HG02973 (cell line): ENCODE data around the gene DUXB.

ENCODE experiments used
- ATAC-seq: cut with Tn5 transposase; IDR thresholded peaks from one replicate; pipeline ENCODE4 v1.9.1; 2021; ENCODE audit warnings: moderate library complexity; ENCODE audit not compliant: unreplicated experiment

DUXB gene, protein sequence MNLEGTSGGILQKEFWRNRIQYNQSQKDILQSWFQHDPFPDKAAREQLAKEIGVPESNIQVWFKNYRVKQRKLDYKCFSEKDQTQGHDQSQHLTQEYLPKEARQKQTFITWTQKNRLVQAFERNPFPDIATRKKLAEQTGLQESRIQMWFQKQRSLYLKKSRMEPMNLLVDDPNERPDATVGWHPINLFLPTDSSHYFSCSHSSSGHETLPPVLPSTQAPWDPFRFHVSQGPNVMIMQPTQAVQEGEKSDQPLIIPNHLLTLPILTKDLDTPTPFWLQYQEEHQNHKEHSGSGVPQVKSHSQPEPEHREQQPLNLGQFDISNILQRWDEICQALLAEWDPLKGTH

DNA sequence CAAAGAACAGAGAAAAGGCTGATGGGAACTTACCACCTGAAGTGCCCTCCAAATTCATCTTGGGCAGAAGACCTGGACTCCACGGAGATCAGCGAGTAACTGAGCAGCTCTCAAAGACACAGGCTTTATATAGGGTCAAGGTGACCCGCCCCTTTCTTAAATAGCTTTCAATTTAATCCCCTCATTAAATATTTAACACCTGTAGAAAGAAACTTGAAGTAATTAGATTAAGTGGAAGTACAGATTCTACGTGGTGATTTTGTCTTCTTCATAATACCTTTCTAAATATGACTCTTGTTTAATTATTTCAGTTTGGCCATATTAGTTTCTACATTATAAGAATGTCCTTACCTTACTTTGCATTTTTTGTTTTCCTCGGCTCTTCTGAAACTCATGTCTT lies at the start of gene DUXB:
Gene DUXB, minus strand, starts transcription at position 101 of the 400 bp plus-strand sequence. Its CDS starts 43 bp downstream, at position 58.
- no peak for ATAC-seq

DNA sequence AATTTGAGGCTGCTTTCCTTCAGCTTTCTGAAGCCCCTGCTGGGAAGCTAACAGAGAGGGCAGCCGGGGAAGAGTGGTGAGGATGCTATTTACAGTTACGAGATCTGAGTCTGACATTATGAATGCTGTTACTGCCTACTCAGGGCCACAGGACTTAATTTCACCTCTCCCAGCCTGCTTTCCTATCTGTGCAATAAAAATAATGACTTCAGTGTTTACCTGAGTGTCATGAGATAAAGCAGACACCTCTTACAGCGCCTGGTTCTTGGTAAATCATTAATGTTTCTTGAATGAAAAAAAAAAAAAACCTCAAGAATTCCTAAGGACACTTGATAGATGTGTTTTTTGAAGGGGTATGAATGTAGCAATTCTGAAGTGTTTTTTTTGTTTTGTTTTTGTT lies 49.3 kb upstream of the DUXB start:
- no peak for ATAC-seq

DNA sequence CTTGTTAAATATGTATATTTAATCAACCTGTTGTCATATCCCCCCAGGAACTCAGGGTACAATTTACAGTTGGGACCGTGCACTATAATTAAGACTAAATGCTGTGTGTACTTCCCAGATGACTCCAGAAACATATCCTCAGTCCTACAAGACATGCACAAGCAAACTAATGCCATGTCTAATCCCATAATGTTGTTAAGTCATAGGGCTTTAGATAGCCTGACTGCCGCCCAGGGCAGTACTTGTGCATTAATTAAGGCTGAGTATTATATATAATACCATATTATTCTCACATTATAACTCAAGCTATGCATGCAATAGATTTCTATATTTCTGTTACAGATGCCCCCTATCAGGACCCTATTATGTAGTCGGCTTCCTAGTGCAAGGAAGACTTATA lies 45.1 kb upstream of the DUXB start:
- no peak for ATAC-seq

- peak; percentile 87 for ATAC-seq
Observed at GRCh38 chr16:75745823-75746222, 44.6 kb upstream of the DUXB start.

DNA sequence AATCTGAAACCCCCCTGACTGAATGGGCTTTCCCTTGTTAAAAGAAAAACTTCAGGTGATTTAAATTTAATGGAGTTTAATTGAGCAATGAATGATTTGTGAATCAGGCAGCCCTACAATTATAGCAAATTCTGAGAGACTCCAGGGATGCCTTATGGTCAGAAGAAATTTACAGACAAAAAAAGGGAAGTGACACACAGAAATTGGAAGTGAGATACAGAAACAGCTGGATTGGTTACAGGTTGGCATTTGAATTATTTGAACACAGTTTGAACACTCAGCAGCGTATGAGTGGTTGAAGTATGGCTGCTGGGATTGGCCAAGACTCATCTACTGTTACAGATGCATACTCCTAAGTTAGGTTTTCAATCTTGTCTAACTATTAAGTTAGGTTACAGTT lies 44.0 kb upstream of the DUXB start:
- ATAC-seq, result peak; percentile 38

- ATAC-seq, result no peak
Observed at GRCh38 chr16:75742424-75743047, 41.3 kb upstream of the DUXB start.

DNA sequence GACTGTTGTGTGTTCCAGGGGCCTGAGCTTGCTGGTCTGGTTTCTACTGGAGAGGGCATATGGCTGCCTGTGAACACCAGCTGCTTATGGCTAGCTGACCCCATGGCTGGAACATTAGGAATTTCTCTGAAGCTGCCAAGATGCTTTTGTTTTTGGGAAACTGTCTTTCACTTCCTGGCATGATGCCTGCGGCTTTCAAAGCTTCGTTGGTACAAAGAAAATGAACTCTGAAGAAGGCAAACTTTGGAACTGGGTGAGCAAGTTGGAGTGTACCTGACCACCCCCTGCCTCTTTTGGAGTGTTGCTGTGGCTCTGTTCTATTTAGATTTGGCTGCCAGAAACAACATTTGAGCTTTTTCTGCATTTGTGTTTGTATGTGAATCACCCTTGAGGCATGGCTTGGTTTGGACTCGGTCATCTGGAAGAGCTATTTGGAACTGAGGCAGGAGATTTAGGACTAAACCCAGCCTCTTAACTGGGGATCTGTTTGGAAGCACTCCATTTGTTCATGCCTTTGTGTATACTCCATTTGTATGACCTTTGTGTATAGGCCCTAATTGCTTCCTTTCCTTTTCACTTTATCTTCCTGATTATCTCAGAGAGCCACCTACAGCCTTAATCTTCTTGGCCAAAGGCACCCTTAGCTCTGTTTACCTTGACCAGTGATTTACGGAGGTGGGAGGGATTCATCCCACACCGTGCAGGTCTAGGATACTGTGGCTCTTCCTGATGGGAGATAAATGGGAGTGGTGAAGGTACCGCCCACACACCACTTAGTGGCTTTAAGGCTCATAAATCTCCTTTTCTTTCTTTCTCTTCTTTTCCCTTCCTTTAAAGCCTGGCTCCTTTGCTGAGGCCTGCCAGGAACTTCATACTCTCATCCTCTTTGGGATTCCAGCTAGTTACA lies 32.3 kb upstream of the DUXB start:
- ATAC-seq, result no peak

- ATAC-seq, result no peak
Observed at GRCh38 chr16:75732871-75733270, 31.6 kb upstream of the DUXB start.

GRCh38 chr16:75727221-75727620 lies 26.0 kb upstream of the DUXB start:
- no peak for ATAC-seq

DNA sequence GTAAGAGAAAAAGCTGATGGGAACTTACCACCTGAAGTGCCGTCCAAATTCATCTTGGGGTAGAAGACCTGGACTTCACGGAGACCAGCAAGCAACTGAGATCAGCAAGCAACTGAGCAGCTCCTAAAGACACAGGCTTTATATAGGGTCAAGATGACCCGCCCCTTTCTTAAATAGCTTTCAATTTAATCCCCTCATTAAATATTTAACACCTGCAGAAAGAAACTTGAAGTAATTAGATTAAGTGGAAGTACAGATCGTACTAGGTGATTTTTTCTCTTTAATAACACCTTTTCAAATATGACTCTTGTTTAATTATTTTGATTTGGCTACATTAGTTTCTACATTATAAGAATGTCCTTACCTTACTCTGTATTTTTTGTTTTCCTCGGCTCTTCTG lies 25.1 kb upstream of the DUXB start, which contains the start of gene CPHXL:
Gene CPHXL, minus strand, starts transcription at position 101 of the 400 bp plus-strand sequence. Its CDS starts 48 bp downstream, at position 53.
- no peak for ATAC-seq

GRCh38 chr16:75718452-75718851 lies 17.2 kb upstream of the DUXB start:
- ATAC-seq, result no peak

GRCh38 chr16:75714661-75715060 lies 13.4 kb upstream of the DUXB start:
- no peak for ATAC-seq

GRCh38 chr16:75710344-75710743 lies 9.1 kb upstream of the DUXB start:
- ATAC-seq, result no peak

DNA sequence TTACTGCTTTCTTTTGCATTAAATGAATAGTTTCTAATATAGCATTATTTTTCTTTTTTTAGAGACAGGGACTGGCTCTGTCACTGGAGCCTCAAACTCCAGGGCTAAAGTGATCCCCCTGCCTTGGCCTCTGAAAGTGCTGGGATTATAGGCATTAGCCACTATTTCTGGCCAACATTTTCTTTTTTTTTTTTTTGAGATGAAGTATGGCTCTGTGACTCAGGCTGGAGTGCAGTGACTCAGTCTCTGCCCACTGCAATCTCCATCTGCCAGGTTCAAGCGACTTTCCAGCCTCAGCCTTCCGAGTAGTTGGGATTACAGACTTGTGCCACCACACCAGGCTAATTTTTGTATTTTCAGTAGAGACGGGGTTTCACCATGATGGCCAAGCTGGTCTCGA lies 2.0 kb upstream of the DUXB start:
- no peak for ATAC-seq

DNA sequence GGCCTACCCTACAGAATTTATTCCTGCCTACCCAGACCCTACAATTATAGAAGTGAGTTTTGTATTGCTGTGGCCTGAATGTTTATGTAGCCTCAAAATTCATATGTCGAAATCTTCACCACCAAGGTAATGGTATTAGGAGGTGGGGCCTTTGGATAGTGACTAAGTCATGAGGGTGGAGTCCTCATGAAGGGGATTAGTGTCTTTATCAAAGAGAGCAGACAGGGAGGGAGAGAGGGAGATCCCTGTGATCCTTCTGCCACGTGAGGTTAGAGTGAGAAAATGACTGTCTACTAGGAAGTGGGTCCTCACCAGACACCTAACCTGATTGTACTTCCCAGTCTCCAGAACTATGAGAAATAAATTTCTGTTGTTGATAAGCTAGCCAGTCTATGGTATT lies 981 bp upstream of the DUXB start:
- ATAC-seq, result no peak

DNA sequence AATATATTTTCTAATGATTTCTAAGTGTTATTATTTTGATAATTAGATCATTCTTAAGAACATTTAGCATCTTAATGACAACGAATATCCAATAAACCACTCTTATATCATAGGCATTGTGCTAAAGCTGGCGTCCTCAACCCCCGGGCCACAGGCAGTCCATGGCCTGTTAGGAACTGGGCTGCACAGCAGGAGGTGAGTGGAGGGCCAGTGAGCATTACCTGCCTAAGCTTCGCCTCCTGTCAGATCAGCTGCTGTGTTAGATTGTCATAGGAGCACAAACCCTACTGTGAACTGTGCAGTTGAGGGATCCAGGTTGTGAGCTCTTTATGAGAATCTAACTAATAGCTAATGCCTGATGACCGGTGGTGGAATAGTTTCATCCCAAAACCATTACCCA lies 3.7 kb downstream of the DUXB start:
- no peak for ATAC-seq

DNA sequence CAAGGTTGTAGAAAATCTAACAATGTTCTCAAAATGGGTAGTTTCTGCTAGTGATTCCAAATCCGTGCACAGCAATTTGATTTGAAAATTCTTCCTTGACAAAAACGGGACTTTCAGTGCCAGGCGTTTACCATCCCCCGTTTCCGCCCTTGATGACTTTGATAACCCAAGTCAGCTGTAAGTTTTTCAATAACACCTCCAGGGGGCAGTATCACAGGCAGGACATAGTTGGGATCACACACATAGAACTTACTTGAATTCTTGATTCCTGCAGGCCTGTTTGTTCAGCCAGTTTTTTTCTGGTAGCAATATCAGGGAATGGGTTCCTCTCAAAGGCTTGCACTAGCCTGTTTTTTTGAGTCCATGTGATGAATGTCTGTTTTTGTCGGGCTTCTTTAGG lies 5.6 kb downstream of the DUXB start:
- ATAC-seq, result no peak

GRCh38 chr16:75687361-75687760 lies 13.9 kb downstream of the DUXB start:
- no peak for ATAC-seq

DNA sequence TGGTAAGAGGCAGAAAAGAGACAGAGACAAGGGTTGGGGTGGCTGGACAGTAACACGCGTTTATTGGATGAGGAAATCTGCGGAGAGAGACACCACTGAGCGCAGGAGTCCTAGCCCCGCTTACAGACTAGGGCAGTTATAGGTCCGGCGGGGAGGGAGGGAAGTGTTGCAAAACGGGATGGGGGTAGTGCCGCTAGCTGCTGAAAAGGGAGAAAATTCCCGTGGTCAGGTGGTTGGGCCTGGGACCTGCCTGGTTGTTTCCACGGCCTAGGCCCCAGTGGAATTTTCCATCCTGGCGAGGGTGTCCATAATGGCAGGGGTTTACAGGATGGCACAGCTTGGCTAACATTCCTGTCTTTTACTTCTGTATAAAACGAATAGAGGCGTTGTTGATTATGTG lies 19.0 kb downstream of the DUXB start:
- ATAC-seq, result no peak

DNA sequence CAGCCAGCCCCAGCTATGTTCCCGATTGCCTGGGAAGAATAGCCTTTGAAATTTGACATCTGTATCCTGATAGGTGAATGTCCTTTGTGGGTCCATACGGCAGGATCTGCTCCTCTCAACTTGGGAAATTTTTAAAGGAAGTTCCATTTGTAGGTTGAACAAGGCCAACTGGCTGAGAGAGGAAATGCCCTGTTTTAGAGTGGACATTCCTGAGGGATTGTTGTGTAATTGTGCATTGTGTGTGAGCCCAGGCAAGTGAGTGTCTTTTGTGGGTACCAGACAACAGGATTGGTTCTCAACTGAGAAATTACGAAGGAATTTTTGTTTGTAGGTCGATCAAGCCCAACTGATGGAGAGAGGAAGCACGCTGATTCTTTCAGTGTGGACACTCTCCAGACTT lies 21.9 kb downstream of the DUXB start:
- ATAC-seq, result no peak

DNA sequence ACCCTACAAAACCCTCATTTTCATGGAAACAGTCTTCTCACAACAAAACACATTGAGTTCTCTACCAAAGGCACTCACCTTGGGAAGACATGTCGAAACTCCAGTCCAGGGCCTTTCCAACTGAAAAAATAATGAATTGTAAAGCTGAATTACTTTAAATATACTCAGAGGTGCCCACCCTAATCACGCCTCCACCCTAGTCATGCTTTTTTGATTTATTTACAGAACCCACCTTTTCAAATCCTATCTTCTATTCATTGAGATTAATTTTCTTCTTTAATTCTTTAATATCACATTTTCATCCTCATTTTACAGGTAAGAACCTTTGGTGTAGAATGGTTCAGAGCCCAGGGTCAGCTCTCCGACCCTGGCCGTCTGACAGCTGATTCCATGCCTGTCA lies 24.4 kb downstream of the DUXB start, which contains the start of gene CPHXL2:
Gene CPHXL2, minus strand, starts transcription at position 101 of the 400 bp plus-strand sequence. Its CDS starts 10 bp downstream, at position 91.
- ATAC-seq, result no peak
